H9 (cell line): Measurements from ENCODE around the gene KIAA2012. TPM values are rescaled to one million over a fixed set of nuclear protein-coding genes. Genes with fewer than 3 reads are reported as not detected.

ENCODE experiments used
- DNase-seq: peaks from one replicate; pipeline ENCODE4 v3.0.0-alpha.2; 2017
- H2AFZ ChIP-seq: one replicate; pipeline ENCODE4 v1.6.1; 2013; ENCODE audit warnings: mild to moderate bottlenecking, low read length, control low read depth, moderate library complexity
- H2AK5ac ChIP-seq: 2 replicates; pipeline ENCODE4 v1.6.1; 2013; ENCODE audit warnings: low read length, control low read depth, mixed read lengths; ENCODE audit not compliant: insufficient read length
- H2BK120ac ChIP-seq: one replicate; pipeline ENCODE4 v1.6.1; 2013; ENCODE audit warnings: low read depth, mild to moderate bottlenecking, low read length, control low read depth, inconsistent platforms; ENCODE audit not compliant: poor library complexity, severe bottlenecking
- H2BK12ac ChIP-seq: 2 replicates; pipeline ENCODE4 v1.6.1; 2013; ENCODE audit warnings: low read length, control low read depth, mixed read lengths, low read depth; ENCODE audit not compliant: insufficient read length
- H2BK15ac ChIP-seq: 2 replicates; pipeline ENCODE4 v1.6.1; 2013; ENCODE audit warnings: low read depth, low read length, control low read depth
- H2BK20ac ChIP-seq: one replicate; pipeline ENCODE4 v1.6.1; 2013; ENCODE audit warnings: low read depth, mild to moderate bottlenecking, low read length, control low read depth, inconsistent platforms; ENCODE audit not compliant: poor library complexity, severe bottlenecking
- H2BK5ac ChIP-seq: 2 replicates; pipeline ENCODE4 v1.6.1; 2013; ENCODE audit warnings: low read length, control low read depth, mixed read lengths; ENCODE audit not compliant: insufficient read length
- H3K14ac ChIP-seq: 2 replicates; pipeline ENCODE4 v1.6.1; 2013; ENCODE audit warnings: low read length, control low read depth; ENCODE audit not compliant: insufficient read depth
- H3K18ac ChIP-seq: 2 replicates; pipeline ENCODE4 v1.6.1; 2013; ENCODE audit warnings: low read depth, mild to moderate bottlenecking, mixed read lengths, low read length, control low read depth; ENCODE audit not compliant: insufficient read length
- H3K23ac ChIP-seq: 2 replicates; pipeline ENCODE4 v1.6.1; 2013; ENCODE audit warnings: low read length, control low read depth, mixed read lengths, low read depth; ENCODE audit not compliant: insufficient read length
- H3K23me2 ChIP-seq: 2 replicates; pipeline ENCODE4 v1.6.1; 2013; ENCODE audit warnings: low read depth, mild to moderate bottlenecking, mixed read lengths, low read length, control low read depth; ENCODE audit not compliant: insufficient read length, poor library complexity, severe bottlenecking
- H3K27ac ChIP-seq: 2 replicates; pipeline ENCODE4 v1.5.1; 2013; ENCODE audit warnings: low read length, control low read depth, mixed read lengths, low read depth; ENCODE audit not compliant: insufficient read length
- H3K27me3 ChIP-seq: 2 replicates; pipeline ENCODE4 v1.6.1; 2013; ENCODE audit warnings: low read length, control low read depth, inconsistent platforms; ENCODE audit not compliant: insufficient read depth
- H3K4ac ChIP-seq: 2 replicates; pipeline ENCODE4 v1.6.1; 2013; ENCODE audit warnings: low read depth, mild to moderate bottlenecking, control low read depth, inconsistent platforms, low read length, moderate library complexity
- H3K4me1 ChIP-seq: 2 replicates; pipeline ENCODE4 v1.6.1; 2013; ENCODE audit warnings: low read length, control low read depth, inconsistent platforms; ENCODE audit not compliant: insufficient read depth
- H3K4me2 ChIP-seq: 2 replicates; pipeline ENCODE4 v1.6.1; 2013; ENCODE audit warnings: low read length, control low read depth, mixed read lengths; ENCODE audit not compliant: insufficient read length, insufficient read depth
- H3K56ac ChIP-seq: 2 replicates; pipeline ENCODE4 v1.6.1; 2013; ENCODE audit warnings: low read depth, mild to moderate bottlenecking, mixed read lengths, low read length, control low read depth; ENCODE audit not compliant: insufficient read length
- H3K79me1 ChIP-seq: 2 replicates; pipeline ENCODE4 v1.6.1; 2013; ENCODE audit warnings: low read depth, mild to moderate bottlenecking, moderate library complexity, low read length, control low read depth, inconsistent platforms; ENCODE audit not compliant: insufficient read depth, poor library complexity, severe bottlenecking
- H3K79me2 ChIP-seq: 2 replicates; pipeline ENCODE4 v1.6.1; 2013; ENCODE audit warnings: low read length, control low read depth, inconsistent platforms; ENCODE audit not compliant: insufficient read depth
- H3K9ac ChIP-seq: 2 replicates; pipeline ENCODE4 v1.6.1; 2013; ENCODE audit warnings: low read length, control low read depth, mixed read lengths; ENCODE audit not compliant: insufficient read length; ENCODE audit errors: extremely low read depth
- H3K9me3 ChIP-seq: one replicate; pipeline ENCODE4 v1.6.1; 2013; ENCODE audit warnings: low read depth, low read length, inconsistent platforms; ENCODE audit not compliant: control insufficient read depth
- H3T11ph ChIP-seq: one replicate; pipeline ENCODE4 v1.6.1; 2013; ENCODE audit warnings: mild to moderate bottlenecking, low read length, control low read depth, inconsistent platforms
- H4K20me1 ChIP-seq: one replicate; pipeline ENCODE4 v1.6.1; 2013; ENCODE audit not compliant: control insufficient read depth, insufficient read length, insufficient read depth
- H4K5ac ChIP-seq: 2 replicates; pipeline ENCODE4 v1.6.1; 2013; ENCODE audit warnings: low read depth, mild to moderate bottlenecking, mixed read lengths, low read length, control low read depth; ENCODE audit not compliant: insufficient read length
- H4K8ac ChIP-seq: replicated peaks from 2 replicates; pipeline ENCODE4 v1.6.1; 2013; ENCODE audit warnings: low read length, control low read depth, mixed read lengths, low read depth; ENCODE audit not compliant: insufficient read length
- H4K91ac ChIP-seq: 2 replicates; pipeline ENCODE4 v1.6.1; 2013; ENCODE audit warnings: low read depth, mild to moderate bottlenecking, moderate library complexity, mixed read lengths, low read length, control low read depth; ENCODE audit not compliant: insufficient read length
- H3K27ac Mint-ChIP-seq, 3 experiments: 2 replicates in 2 of 3; 3 replicates in 1 of 3; pipeline ENCODE4 v1.8.0; 2020 to 2021; ENCODE audit warnings: mixed read lengths in 3 of 3, mild to moderate bottlenecking in 1 of 3, moderate library complexity in 1 of 3
- H3K27me3 Mint-ChIP-seq: 2 replicates; pipeline ENCODE4 v1.8.0; 2021; ENCODE audit warnings: low read depth, mild to moderate bottlenecking, moderate library complexity, mixed read lengths
- H3K36me3 Mint-ChIP-seq, 3 experiments: 2 replicates in 2 of 3; 3 replicates in 1 of 3; pipeline ENCODE4 v1.8.0; 2020 to 2021; ENCODE audit warnings: low read depth in 3 of 3, mixed read lengths in 3 of 3; ENCODE audit not compliant: insufficient read depth in 1 of 3
- H3K4me1 Mint-ChIP-seq, 2 experiments: 2 replicates each; pipeline ENCODE4 v1.8.0; 2020; ENCODE audit warnings: mixed read lengths in 2 of 2
- H3K4me3 Mint-ChIP-seq, 2 experiments: 2 replicates in 1 of 2; 3 replicates in 1 of 2; pipeline ENCODE4 v1.8.0; 2020 to 2021; ENCODE audit warnings: mild to moderate bottlenecking in 2 of 2, mixed read lengths in 2 of 2, moderate library complexity in 1 of 2
- H3K9me3 Mint-ChIP-seq, 2 experiments: 2 replicates in 1 of 2; 3 replicates in 1 of 2; pipeline ENCODE4 v1.8.0; 2020; ENCODE audit warnings: mild to moderate bottlenecking in 2 of 2, mixed read lengths in 2 of 2, moderate library complexity in 1 of 2
- WGBS: extraction: QIAGEN DNeasy Blood & Tissue Kit; methylation state at CpG from one replicate; pipeline ENCODE4 v1.1.7; 2013; ENCODE audit warnings: missing lambda C conversion rate, low lambda C conversion rate, mixed read lengths; ENCODE audit not compliant: insufficient read length; ENCODE audit errors: extremely low coverage; 5-methylcytosine and 5-hydroxymethylcytosine counted together
- total RNA-seq: library from RNA; stranded (reverse); gene quantifications from 2 replicates; pipeline ENCODE4 v1.2.1, GENCODE V29; 2021
- TF ChIP-seq, protein P1 (sequence below): fragments of 200-600 bp; sonication (generic); conservative IDR thresholded peaks from 3 replicates; pipeline ENCODE4 v1.8.0; 2021; ENCODE audit warnings: antibody characterized with exemption, mild to moderate bottlenecking

The KIAA2012 gene
- total RNA-seq, 1 experiment from 2014 or later, result not detected

DNA sequence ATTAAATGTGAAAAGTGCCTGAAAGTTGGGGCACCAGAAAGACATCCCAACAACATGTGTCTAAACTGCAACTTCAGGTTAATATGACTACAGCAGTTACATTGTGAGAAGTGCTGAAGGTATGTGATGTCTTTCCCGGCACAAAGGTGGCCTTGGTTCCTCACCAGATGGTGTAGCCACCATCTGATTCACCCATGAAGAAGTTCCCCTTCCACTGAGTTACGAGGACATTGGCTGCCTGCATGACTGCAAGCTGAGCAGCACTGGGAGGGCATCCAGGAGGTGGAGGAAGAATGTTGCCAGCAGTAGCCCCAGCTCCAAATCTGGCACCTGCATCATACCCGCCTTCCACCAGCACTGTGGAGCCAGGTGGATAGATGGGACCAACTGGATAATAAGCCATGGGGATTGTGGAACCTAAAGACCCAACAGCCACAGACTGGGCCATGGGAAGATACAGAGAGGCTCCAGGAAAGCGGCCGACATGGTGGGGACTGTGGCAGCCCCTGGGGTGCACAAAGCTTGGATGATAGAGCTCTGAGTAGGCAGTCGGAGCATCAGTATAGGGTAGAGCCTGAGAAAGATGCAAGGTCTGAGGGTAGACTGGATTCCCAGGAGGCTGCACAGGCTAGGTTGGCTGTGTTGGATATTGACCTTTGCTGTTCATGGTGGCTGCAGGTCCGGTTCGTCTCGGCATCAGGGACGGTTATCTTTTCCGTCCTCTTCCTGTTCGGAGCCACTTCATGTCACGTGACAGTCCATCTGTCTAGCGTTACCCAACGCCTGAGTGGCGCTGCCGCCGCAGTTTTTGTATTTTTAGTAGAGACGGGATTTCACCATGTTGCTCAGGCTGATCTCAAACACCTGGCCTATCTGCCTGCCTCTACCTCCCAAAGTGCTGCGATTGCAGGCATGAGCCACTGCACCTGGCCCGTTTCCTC lies 128.4 kb downstream of the KIAA2012 start:
- Histone ChIP-seq H4K8ac (no peak overlapping the region), H3K79me2 (no peaks in the 10 kb centered on the region), H2BK12ac (no peak overlapping the region), H3T11ph (no peak overlapping the region), H2BK5ac (no peak overlapping the region), H2AFZ (no peak overlapping the region), H4K20me1 (no peaks in the 10 kb centered on the region), H3K4me1 (no peaks in the 10 kb centered on the region), H2BK20ac (no peak overlapping the region), H3K14ac (no peak overlapping the region), H3K27ac (no peak overlapping the region), H3K4ac (no peak overlapping the region), H2AK5ac (no peak overlapping the region), H3K27me3 (no peaks in the 10 kb centered on the region), H3K56ac (no peak overlapping the region), H3K23me2 (no peaks in the 10 kb centered on the region), H2BK120ac (no peak overlapping the region), H2BK15ac (no peak overlapping the region), H3K23ac (no peak overlapping the region), H3K9me3 (no peaks in the 10 kb centered on the region), H4K5ac (no peak overlapping the region), H3K4me2 (no peak overlapping the region), H3K79me1 (no peaks in the 10 kb centered on the region), H3K18ac (no peak overlapping the region), H3K9ac (no peak overlapping the region), H4K91ac (no peak overlapping the region)
- TF ChIP-seq, protein P1, sequence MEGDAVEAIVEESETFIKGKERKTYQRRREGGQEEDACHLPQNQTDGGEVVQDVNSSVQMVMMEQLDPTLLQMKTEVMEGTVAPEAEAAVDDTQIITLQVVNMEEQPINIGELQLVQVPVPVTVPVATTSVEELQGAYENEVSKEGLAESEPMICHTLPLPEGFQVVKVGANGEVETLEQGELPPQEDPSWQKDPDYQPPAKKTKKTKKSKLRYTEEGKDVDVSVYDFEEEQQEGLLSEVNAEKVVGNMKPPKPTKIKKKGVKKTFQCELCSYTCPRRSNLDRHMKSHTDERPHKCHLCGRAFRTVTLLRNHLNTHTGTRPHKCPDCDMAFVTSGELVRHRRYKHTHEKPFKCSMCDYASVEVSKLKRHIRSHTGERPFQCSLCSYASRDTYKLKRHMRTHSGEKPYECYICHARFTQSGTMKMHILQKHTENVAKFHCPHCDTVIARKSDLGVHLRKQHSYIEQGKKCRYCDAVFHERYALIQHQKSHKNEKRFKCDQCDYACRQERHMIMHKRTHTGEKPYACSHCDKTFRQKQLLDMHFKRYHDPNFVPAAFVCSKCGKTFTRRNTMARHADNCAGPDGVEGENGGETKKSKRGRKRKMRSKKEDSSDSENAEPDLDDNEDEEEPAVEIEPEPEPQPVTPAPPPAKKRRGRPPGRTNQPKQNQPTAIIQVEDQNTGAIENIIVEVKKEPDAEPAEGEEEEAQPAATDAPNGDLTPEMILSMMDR, result no peak
- H3K4me3 Mint-ChIP-seq, result no peak overlapping the region
- no CpG with 5 or more reads among the region's 21 CpGs for WGBS
- peaks cover 8 to 14% (median 12%) of the 10 kb centered on the region in 3 experiments for H3K36me3 Mint-ChIP-seq
- H3K9me3 Mint-ChIP-seq, result no peaks in the 10 kb centered on the region; a peak in 1 of 5 replicates
- H3K27ac Mint-ChIP-seq, result 0 out of 7 replicates have a peak overlapping the region, but pooled peaks of 1 of the 3 experiments have one; percentile 55
- DNase-seq, result no peak
- H3K4me1 Mint-ChIP-seq, result peaks cover 3 to 10% of the 10 kb centered on the region in 2 experiments
- H3K27me3 Mint-ChIP-seq, result no peaks in the 10 kb centered on the region; the same call in 1 of the 2 replicates
